ENCODE results near the gene ATP2B3.

The ATP2B3 gene

GRCh38 chrX:153568451-153569011, 51.1 kb downstream of the ATP2B3 start:
- no peak overlapping the region for H3K4me2 ChIP-seq (ENCODE audit: low read depth, low read length, poor library complexity, severe bottlenecking)
- H3F3A ChIP-seq (ENCODE audit: insufficient read depth): no peaks in the 10 kb centered on the region
- H3K27ac ChIP-seq (ENCODE audit: low read depth, low read length): no peak overlapping the region
- no peak for TF ChIP-seq CTCF (IDR thresholded peaks at IDR 0.05; ENCODE audit: insufficient read depth, low read length, poor library complexity, severe bottlenecking)
- TF ChIP-seq EZH2phosphoT487 (conservative IDR thresholded peaks at IDR 0.05; ENCODE audit: low read length): no peak
- H3K27me3 ChIP-seq (ENCODE audit: low read length): no peaks in the 10 kb centered on the region
- H2AFZ ChIP-seq (ENCODE audit: low read depth, low read length, severe bottlenecking): no peak overlapping the region
- H4K20me1 ChIP-seq (ENCODE audit: low read depth, low read length): no peaks in the 10 kb centered on the region
- H3K9me3 ChIP-seq (ENCODE audit: insufficient read depth, low read length): no peaks in the 10 kb centered on the region
- no peak overlapping the region for H3K4me3 ChIP-seq (ENCODE audit: insufficient read depth, low read length, poor library complexity, severe bottlenecking)
- H3K79me2 ChIP-seq (ENCODE audit: insufficient read depth, low read length): no peaks in the 10 kb centered on the region
- no peak overlapping the region for H3K9ac ChIP-seq (ENCODE audit: low read length)
- H3K36me3 ChIP-seq (ENCODE audit: low read length): no peaks in the 10 kb centered on the region
- H3K9me2 ChIP-seq (replicated peaks; ENCODE audit: insufficient read depth, low read length): no peaks in the 10 kb centered on the region

- Histone ChIP-seq H2AFZ (ENCODE audit: low read depth, low read length, severe bottlenecking) (no peak overlapping the region), H3K27me3 (ENCODE audit: low read length) (no peaks in the 10 kb centered on the region), H3F3A (ENCODE audit: insufficient read depth) (no peaks in the 10 kb centered on the region), H4K20me1 (ENCODE audit: low read depth, low read length) (no peaks in the 10 kb centered on the region), H3K4me2 (ENCODE audit: low read depth, low read length, poor library complexity, severe bottlenecking) (no peak overlapping the region), H3K4me3 (ENCODE audit: insufficient read depth, low read length, poor library complexity, severe bottlenecking) (no peak overlapping the region), H3K9me2 (replicated peaks; ENCODE audit: insufficient read depth, low read length) (no peaks in the 10 kb centered on the region), H3K9me3 (ENCODE audit: insufficient read depth, low read length) (no peaks in the 10 kb centered on the region), H3K79me2 (ENCODE audit: insufficient read depth, low read length) (no peaks in the 10 kb centered on the region), H3K27ac (ENCODE audit: low read depth, low read length) (no peak overlapping the region), H3K9ac (ENCODE audit: low read length) (no peak overlapping the region), H3K36me3 (ENCODE audit: low read length) (no peaks in the 10 kb centered on the region)
- TF ChIP-seq CTCF (IDR thresholded peaks at IDR 0.05; ENCODE audit: insufficient read depth, low read length, poor library complexity, severe bottlenecking): no peak
- no peak for TF ChIP-seq EZH2phosphoT487 (conservative IDR thresholded peaks at IDR 0.05; ENCODE audit: low read length)
Measured at GRCh38 chrX:153569475-153569874, 52.0 kb downstream of the ATP2B3 start.

- H3K9ac ChIP-seq (ENCODE audit: low read length): no peak overlapping the region
- H3K79me2 ChIP-seq (ENCODE audit: insufficient read depth, low read length): no peaks in the 10 kb centered on the region
- no peaks in the 10 kb centered on the region for H3K36me3 ChIP-seq (ENCODE audit: low read length)
- no peaks in the 10 kb centered on the region for H4K20me1 ChIP-seq (ENCODE audit: low read depth, low read length)
- no peak overlapping the region for H3K27ac ChIP-seq (ENCODE audit: low read depth, low read length)
- no peak overlapping the region for H3K4me2 ChIP-seq (ENCODE audit: low read depth, low read length, poor library complexity, severe bottlenecking)
- no peaks in the 10 kb centered on the region for H3K9me3 ChIP-seq (ENCODE audit: insufficient read depth, low read length)
- no peak overlapping the region for H3K4me3 ChIP-seq (ENCODE audit: insufficient read depth, low read length, poor library complexity, severe bottlenecking)
- H2AFZ ChIP-seq (ENCODE audit: low read depth, low read length, severe bottlenecking): no peak overlapping the region
- H3K9me2 ChIP-seq (replicated peaks; ENCODE audit: insufficient read depth, low read length): no peaks in the 10 kb centered on the region
- TF ChIP-seq CTCF (IDR thresholded peaks at IDR 0.05; ENCODE audit: insufficient read depth, low read length, poor library complexity, severe bottlenecking) (no peak), EZH2phosphoT487 (conservative IDR thresholded peaks at IDR 0.05; ENCODE audit: low read length) (no peak)
- no peaks in the 10 kb centered on the region for H3F3A ChIP-seq (ENCODE audit: insufficient read depth)
- H3K27me3 ChIP-seq (ENCODE audit: low read length): no peaks in the 10 kb centered on the region
Measured at GRCh38 chrX:153571534-153571908, 54.1 kb downstream of the ATP2B3 start.

Data from SU-DHL-6 (cell line).